HG03108 (cell line): ENCODE data around the gene LIN9.
"Not testable (repeated sequence)": the region's sequence is repeated elsewhere in the genome, so short reads cannot be mapped to it uniquely, and the experiment has no call there.

Experiments used
- ATAC-seq: cut with Tn5 transposase; IDR thresholded peaks from one replicate; pipeline ENCODE4 v1.9.1; 2021; ENCODE audit warnings: moderate library complexity; ENCODE audit not compliant: unreplicated experiment

The LIN9 gene

GRCh38 chr1:226216056-226216455 lies 92.9 kb downstream of the LIN9 start:
- ATAC-seq, result no peak

DNA sequence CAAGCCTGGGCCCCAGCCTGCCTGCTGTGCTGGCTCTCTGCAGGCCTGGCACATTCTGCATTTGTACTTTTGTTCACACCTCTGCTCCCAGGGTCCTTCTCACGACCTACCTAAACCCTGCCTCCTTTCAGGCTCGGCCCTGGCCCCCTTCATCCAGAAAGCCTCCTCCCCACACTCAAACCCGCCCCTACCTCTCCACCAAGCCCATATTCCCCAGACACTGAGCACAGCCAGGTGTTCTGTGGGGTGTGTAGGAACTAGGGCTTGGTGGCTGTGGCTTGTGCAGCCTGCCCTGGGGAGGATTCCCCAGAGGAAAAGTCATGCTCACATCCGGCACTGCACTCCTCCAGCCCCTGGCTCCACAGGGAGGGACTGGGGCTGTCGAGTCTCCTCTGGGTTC lies 93.7 kb downstream of the LIN9 start:
- ATAC-seq, result no peak

GRCh38 chr1:226212545-226212944 lies 96.4 kb downstream of the LIN9 start:
- ATAC-seq, result no peak

DNA sequence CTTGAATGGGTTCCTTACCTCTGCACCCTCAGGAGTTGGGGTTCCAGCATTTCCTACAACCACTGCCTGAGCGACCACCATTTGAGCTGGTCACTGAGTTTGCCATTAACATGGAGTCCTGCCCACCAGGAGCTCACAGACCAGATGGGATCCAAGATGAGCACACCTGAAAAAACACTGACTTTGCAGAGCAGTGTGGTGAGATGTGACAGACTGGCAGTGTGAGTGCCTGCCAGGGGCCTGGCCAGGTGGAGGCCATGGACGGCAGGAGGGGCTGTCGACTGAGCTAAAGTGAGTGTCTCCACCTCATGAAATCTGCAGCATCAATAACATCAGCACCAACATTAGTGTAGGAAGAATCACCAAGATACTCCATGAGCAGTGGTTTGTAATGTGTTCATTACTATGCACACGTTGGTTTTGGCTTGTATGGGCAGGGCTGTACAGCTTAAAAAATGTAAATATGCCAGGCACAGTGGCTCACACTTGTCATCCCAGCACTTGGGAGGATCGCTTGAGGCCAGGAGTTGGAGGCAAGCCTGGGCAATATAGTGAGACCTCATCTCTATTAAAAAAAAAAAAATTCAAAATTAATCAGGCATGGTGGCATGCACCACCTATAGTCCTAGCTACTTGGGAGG lies 97.7 kb downstream of the LIN9 start:
- ATAC-seq, result no peak

GRCh38 chr1:226210571-226211176 lies 98.3 kb downstream of the LIN9 start:
- ATAC-seq, result no peak

- no peak for ATAC-seq
Observed at GRCh38 chr1:226209307-226210059, 99.5 kb downstream of the LIN9 start.

GRCh38 chr1:226207048-226207447 lies 101.9 kb downstream of the LIN9 start:
- ATAC-seq, result no peak

DNA sequence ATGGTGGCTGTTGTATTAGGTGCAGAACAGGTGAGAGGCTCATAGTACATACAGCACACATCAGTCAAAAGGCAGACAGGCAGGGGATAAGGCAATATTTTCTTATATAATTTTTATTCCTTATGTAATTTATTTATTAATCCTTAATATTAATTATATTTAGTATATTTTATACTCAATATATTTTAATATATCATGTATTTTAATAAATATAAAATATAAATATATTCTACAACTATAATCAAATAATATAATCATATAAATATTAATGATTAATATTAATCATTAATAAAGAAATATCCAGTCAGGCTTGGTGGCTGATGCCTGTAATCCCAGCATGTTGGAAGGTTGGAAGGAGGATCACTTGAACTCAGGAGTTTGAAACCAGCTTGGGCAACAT lies 104.8 kb downstream of the LIN9 start:
- ATAC-seq, result no peak

DNA sequence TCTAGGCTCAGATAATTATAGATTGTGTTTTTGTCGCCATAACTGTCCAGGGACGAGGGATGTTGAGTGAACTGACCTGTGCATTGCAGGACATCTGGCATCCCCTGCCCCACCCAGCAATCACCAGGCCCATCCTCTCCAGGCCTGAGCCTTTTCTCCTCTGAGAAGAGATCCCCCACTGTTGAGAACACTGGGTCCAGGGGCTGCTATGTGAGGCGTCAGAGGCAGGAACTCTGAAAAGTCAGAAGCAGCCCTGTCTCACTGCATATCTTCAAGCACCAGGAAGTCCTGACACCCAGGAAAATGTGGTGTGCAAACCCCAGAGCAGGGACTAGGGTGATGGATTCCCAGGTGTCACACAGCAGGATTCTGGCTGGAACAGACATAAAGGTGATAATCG lies 105.3 kb downstream of the LIN9 start:
- no peak for ATAC-seq

- ATAC-seq, result no peak
Observed at GRCh38 chr1:226203240-226203639, 105.7 kb downstream of the LIN9 start.

DNA sequence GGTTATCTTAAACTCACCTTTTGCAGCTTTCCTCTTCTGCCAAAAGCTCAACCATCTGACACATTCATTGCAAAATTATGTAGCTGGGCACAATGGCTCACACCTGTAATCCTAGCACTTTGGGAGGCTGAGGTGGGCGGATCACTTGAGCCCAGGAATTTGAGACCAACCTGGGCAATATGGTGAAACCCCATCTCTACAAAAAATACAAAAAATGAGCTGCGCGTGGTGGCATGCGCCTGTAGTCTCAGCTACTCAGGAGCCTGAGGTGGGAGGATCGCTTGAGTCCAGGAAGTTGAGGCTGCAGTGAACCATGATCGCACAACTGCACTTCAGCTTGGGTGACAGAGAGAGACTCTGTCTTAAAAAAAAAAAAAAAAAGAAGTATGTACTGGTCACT lies 106.3 kb downstream of the LIN9 start:
- ATAC-seq, result not testable (repeated sequence)

GRCh38 chr1:226202246-226202645 lies 106.7 kb downstream of the LIN9 start:
- ATAC-seq, result no peak

GRCh38 chr1:226201029-226201593 lies 107.9 kb downstream of the LIN9 start:
- no peak for ATAC-seq

GRCh38 chr1:226199971-226200370 lies 109.0 kb downstream of the LIN9 start:
- ATAC-seq, result no peak

DNA sequence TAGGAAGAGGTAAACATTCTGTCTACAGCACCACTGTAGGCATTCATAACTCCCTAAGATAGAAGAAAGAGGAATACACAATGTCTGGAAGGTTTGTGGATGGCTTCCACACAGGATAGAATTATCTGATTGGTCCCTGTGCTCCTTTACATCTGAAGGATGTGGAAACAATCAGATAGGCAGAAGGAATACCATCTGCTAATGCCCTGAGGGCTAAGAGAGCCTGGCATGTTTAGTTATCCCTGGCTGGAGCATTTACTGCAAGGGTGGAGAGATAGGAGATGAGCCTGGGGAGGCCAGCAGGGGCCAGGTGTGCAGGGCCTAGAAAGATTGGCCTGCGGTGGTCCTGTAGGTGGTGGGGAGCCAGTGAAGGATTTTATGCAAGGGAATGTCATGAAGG lies 113.8 kb downstream of the LIN9 start:
- no peak for ATAC-seq

GRCh38 chr1:226187380-226187779 lies 121.6 kb downstream of the LIN9 start:
- ATAC-seq, result no peak

DNA sequence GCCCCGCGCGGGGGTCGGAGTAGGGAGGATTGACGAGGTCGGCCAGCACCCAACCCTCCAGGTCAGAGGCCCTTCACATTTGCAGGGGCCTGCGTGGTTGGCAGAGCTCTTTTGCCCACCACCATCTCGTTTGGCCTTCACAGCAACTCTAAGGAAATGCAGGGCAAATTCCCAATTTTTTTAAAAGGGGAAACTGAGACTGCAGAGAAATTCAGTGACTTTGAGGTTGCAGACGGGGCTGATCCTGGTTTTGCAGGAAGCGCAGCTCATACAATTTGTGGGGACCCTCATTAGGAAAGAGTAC lies 122.0 kb downstream of the LIN9 start:
- ATAC-seq, result no peak

DNA sequence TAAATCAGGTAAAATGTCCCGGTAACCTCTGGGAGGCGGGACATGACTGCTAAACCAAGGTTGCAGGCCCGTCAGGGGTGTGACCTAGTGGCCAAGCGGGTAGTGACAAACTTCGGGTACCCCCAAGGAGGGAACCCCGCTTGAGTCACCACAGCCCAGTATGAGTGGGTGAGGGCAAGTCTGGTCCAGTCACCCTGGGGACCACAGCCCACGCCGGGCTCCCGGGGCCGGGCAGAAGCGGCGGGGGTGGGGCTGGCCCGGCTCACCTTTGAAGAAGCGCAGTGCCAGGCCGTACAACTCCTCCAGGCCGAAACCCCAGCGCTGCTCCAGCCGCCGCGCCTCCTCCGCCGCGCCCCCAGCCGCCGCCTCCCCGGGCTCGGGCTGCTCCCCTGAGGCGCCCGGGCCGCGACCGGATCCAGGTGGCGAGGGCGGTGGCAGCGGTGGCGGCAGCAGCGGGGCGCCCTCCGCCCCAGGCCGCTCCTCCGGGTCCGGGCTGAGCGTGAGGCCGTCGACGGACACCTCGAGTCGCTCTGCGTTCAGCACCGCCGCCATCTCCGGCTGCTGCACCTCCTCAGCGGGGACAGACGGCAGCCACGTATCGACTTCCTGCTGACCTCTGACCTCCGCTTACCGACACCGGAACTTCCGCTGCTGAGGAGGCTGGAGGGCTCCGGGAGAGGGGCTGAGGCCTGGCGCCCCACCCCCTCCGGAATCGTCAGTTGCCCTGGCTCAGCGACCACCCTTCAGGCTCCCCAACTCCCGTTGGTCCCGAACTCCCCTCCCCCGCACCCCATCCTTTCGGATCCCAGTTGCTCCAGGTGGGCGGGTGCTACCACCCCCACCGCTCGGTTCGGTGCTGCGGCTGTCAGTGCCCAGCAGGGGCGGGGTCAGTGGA lies 122.6 kb downstream of the LIN9 start, which contains the start of gene ACBD3:
Gene ACBD3, minus strand, starts transcription at position 618 of the 895 bp plus-strand sequence. Its CDS starts 66 bp downstream, at position 552.
- ATAC-seq, result peak; percentile 93

DNA sequence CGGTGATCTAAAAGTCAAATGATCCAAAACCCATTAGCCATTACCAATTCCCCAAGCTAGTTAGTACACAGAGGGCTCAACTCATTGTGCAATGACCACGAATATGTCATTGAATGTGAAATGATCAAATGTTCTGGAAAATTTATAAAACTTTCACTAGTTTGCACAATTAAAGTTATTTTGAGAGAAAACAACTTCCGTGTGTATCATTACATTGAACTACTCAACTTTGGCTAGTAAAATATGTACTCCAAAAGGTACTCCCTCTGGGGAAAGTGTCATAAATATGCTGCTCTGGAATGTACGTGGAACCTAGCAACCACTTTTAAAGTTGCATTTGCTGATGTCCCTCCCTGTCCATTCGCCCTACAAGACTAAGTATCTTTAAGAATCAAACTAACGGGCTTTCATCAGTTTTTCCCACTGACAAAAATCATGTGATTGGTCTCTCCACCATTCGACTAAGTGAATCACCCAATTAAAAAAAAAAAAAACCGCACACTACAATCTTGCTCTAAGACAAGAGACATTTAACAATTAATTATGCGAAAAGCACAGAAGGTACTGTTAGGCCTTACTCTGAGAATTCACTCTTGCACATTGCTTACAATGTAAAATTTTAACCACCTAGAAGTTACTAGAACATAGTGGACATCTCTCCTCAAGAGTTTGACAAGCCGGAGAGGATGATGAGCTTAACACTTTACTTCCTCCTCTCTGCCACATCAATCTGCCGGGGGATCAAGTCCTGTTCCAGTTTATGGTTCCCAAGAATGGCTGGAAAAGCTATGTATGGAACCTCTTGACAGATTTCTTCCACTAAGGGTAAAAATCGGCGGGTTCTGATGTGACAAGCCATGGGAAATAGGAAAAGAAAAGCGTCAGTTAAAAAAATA lies 123.6 kb downstream of the LIN9 start:
- no peak for ATAC-seq
